Duodenal mucosa (tissue), 2 donors: Measurements from ENCODE around the gene TEX35.
"Not testable (repeated sequence)": the region's sequence is repeated elsewhere in the genome, so short reads cannot be mapped to it uniquely, and the experiment has no call there.

Source experiments
- H3K27ac ChIP-seq: one replicate; pipeline ENCODE4 v1.7.0; 2013; ENCODE audit warnings: low read depth, low read length
- H3K27me3 ChIP-seq, 2 donors: one replicate each; pipeline ENCODE4 v1.7.0; 2013; ENCODE audit warnings: low read length in 2 of 2, control low read depth in 1 of 2; ENCODE audit not compliant: insufficient read depth in 2 of 2, control insufficient read depth in 1 of 2
- H3K36me3 ChIP-seq, 2 donors: one replicate each; pipeline ENCODE4 v1.7.0; 2013; ENCODE audit warnings: low read length in 2 of 2, control low read depth in 1 of 2; ENCODE audit not compliant: insufficient read depth in 2 of 2, control insufficient read depth in 1 of 2
- H3K4me1 ChIP-seq, 2 donors: one replicate each; pipeline ENCODE4 v1.7.0; 2013; ENCODE audit warnings: low read length in 2 of 2, control low read depth in 1 of 2; ENCODE audit not compliant: insufficient read depth in 2 of 2, control insufficient read depth in 1 of 2
- H3K4me3 ChIP-seq, 2 donors: one replicate each; pipeline ENCODE4 v1.7.0; 2013; ENCODE audit warnings: low read length in 2 of 2, low read depth in 1 of 2
- H3K9ac ChIP-seq, 2 donors: one replicate each; pipeline ENCODE4 v1.7.0; 2013; ENCODE audit warnings: low read length in 2 of 2, low read depth in 1 of 2
- H3K9me3 ChIP-seq, 2 donors: one replicate each; pipeline ENCODE4 v1.7.0; 2013; ENCODE audit warnings: low read length in 2 of 2, control low read depth in 1 of 2; ENCODE audit not compliant: control insufficient read depth in 1 of 2

The TEX35 gene

GRCh38 chr1:178551940-178552339 lies 39.0 kb downstream of the TEX35 start:
- peaks cover 0 to 10% of the 10 kb centered on the region in 2 donors for H3K9me3 ChIP-seq
- H3K27ac ChIP-seq = no peak overlapping the region
- H3K4me1 ChIP-seq = no peaks in the 10 kb centered on the region
- H3K4me3 ChIP-seq = no peak overlapping the region
- no peak overlapping the region for H3K9ac ChIP-seq
- peaks cover 8% of the 10 kb centered on the region in 2 donors for H3K36me3 ChIP-seq
- H3K27me3 ChIP-seq = no peaks in the 10 kb centered on the region

GRCh38 chr1:178552856-178553255 lies 39.9 kb downstream of the TEX35 start:
- peaks cover 0 to 10% of the 10 kb centered on the region in 2 donors for H3K9me3 ChIP-seq
- H3K36me3 ChIP-seq = peaks cover 4 to 5% of the 10 kb centered on the region in 2 donors
- H3K27ac ChIP-seq = no peak overlapping the region
- no peak overlapping the region for H3K9ac ChIP-seq
- H3K27me3 ChIP-seq = no peaks in the 10 kb centered on the region
- H3K4me1 ChIP-seq = no peaks in the 10 kb centered on the region
- H3K4me3 ChIP-seq = no peak overlapping the region

- H3K27me3 ChIP-seq, H3K36me3 ChIP-seq, H3K27ac ChIP-seq, H3K9me3 ChIP-seq, H3K4me3 ChIP-seq, H3K9ac ChIP-seq, H3K4me1 ChIP-seq: not testable (repeated sequence)
These were observed 41.4 kb downstream of the TEX35 start for GRCh38 chr1:178554351-178554750.

- H3K9ac ChIP-seq, H3K36me3 ChIP-seq, H3K27me3 ChIP-seq, H3K4me3 ChIP-seq, H3K4me1 ChIP-seq, H3K27ac ChIP-seq, H3K9me3 ChIP-seq: not testable (repeated sequence)
These were observed 42.7 kb downstream of the TEX35 start for GRCh38 chr1:178555613-178556012.

GRCh38 chr1:178558816-178559215 lies 45.9 kb downstream of the TEX35 start:
- H3K9me3 ChIP-seq, H3K27me3 ChIP-seq, H3K27ac ChIP-seq, H3K36me3 ChIP-seq, H3K4me1 ChIP-seq, H3K4me3 ChIP-seq, H3K9ac ChIP-seq: not testable (repeated sequence)

GRCh38 chr1:178560871-178561376 lies 48.0 kb downstream of the TEX35 start:
- Histone ChIP-seq H3K27me3 (no peaks in the 10 kb centered on the region), H3K9ac (no peak overlapping the region), H3K4me1 (peaks cover 4 to 5% of the 10 kb centered on the region in 2 donors), H3K27ac (no peak overlapping the region), H3K4me3 (no peak overlapping the region), H3K36me3 (no peaks in the 10 kb centered on the region), H3K9me3 (no peaks in the 10 kb centered on the region)

- Histone ChIP-seq H3K4me3 (no peak overlapping the region), H3K36me3 (no peaks in the 10 kb centered on the region), H3K27me3 (no peaks in the 10 kb centered on the region), H3K4me1 (peaks cover 4 to 5% of the 10 kb centered on the region in 2 donors), H3K9ac (no peak overlapping the region), H3K9me3 (no peaks in the 10 kb centered on the region), H3K27ac (no peak overlapping the region)
These were observed 50.4 kb downstream of the TEX35 start for GRCh38 chr1:178563099-178563820.

- Histone ChIP-seq H3K27me3 (no peaks in the 10 kb centered on the region), H3K4me3 (no peak overlapping the region), H3K27ac (no peak overlapping the region), H3K9ac (no peak overlapping the region), H3K9me3 (no peaks in the 10 kb centered on the region), H3K4me1 (peaks cover 4 to 5% of the 10 kb centered on the region in 2 donors), H3K36me3 (no peaks in the 10 kb centered on the region)
These were observed 51.3 kb downstream of the TEX35 start for GRCh38 chr1:178564086-178564782.

- Histone ChIP-seq H3K4me1 (peaks cover 4 to 5% of the 10 kb centered on the region in 2 donors), H3K9ac (no peak overlapping the region)
These were observed 51.9 kb downstream of the TEX35 start for GRCh38 chr1:178564783-178565180.

GRCh38 chr1:178565586-178565985 lies 52.7 kb downstream of the TEX35 start:
- Histone ChIP-seq H3K9ac (no peak overlapping the region), H3K27ac (no peak overlapping the region), H3K4me1 (peaks cover 4 to 5% of the 10 kb centered on the region in 2 donors), H3K4me3 (no peak overlapping the region), H3K9me3 (no peaks in the 10 kb centered on the region), H3K36me3 (no peaks in the 10 kb centered on the region), H3K27me3 (no peaks in the 10 kb centered on the region)

More at GRCh38 chr1:178564783-178565180, 51.9 kb downstream of the TEX35 start:
- H3K9me3 ChIP-seq = no peaks in the 10 kb centered on the region
- no peak overlapping the region for H3K4me3 ChIP-seq
- no peaks in the 10 kb centered on the region for H3K27me3 ChIP-seq
- no peaks in the 10 kb centered on the region for H3K36me3 ChIP-seq
- H3K27ac ChIP-seq = no peak overlapping the region
